SK-N-SH treated with all-trans-retinoic acid at 6 μM for 48 hours (cell line): ENCODE data around the gene SORCS1.

ENCODE experiments used
- ATAC-seq: fragments of 200-7000 bp; cut with Tn5 transposase; 3 replicates; pipeline ENCODE4 v1.9.1; 2020; ENCODE audit warnings: mild to moderate bottlenecking, moderate library complexity
- ARNTL ChIP-seq: fragments of 450-650 bp; formaldehyde crosslinking; IDR thresholded peaks from 2 replicates; pipeline ENCODE4 v1.5.0; 2020; ENCODE audit warnings: low read depth, mild to moderate bottlenecking, moderate library complexity, borderline replicate concordance
- BACH2 ChIP-seq: fragments of 250-450 bp; sonication (Bioruptor Pico); IDR thresholded peaks from 2 replicates; pipeline ENCODE4 v1.9.0; 2021; ENCODE audit warnings: mild to moderate bottlenecking, borderline replicate concordance
- CSDC2 ChIP-seq: fragments of 250-450 bp; sonication (Bioruptor Pico); IDR thresholded peaks from 2 replicates; pipeline ENCODE4 v1.5.0; 2020; ENCODE audit warnings: mild to moderate bottlenecking, moderate library complexity
- CSRNP3 ChIP-seq: fragments of 250-450 bp; sonication (Bioruptor Pico); IDR thresholded peaks from 2 replicates; pipeline ENCODE4 v1.5.1; 2021; ENCODE audit warnings: mild to moderate bottlenecking, moderate library complexity
- ESRRG ChIP-seq: fragments of 250-450 bp; sonication (Bioruptor Pico); IDR thresholded peaks from 2 replicates; pipeline ENCODE4 v1.6.1; 2021; ENCODE audit warnings: mild to moderate bottlenecking
- GLIS3 ChIP-seq: fragments of 250-450 bp; sonication (Bioruptor Pico); IDR thresholded peaks from 2 replicates; pipeline ENCODE4 v1.5.0; 2020; ENCODE audit warnings: mild to moderate bottlenecking, moderate library complexity
- ISL1 ChIP-seq: fragments of 250-450 bp; sonication (Bioruptor Pico); IDR thresholded peaks from 2 replicates; pipeline ENCODE4 v2.1.2; 2022; ENCODE audit warnings: mild to moderate bottlenecking, moderate library complexity
- OSR1 ChIP-seq: fragments of 250-450 bp; sonication (Bioruptor Pico); IDR thresholded peaks from 2 replicates; pipeline ENCODE4 v1.8.0; 2022; ENCODE audit warnings: moderate library complexity, mild to moderate bottlenecking, inconsistent platforms
- PATZ1 ChIP-seq: fragments of 250-450 bp; sonication (Bioruptor Pico); IDR thresholded peaks from 2 replicates; pipeline ENCODE4 v1.8.0; 2020; ENCODE audit warnings: mild to moderate bottlenecking, moderate library complexity, borderline replicate concordance
- PPARA ChIP-seq: fragments of 250-450 bp; sonication (Bioruptor Pico); IDR thresholded peaks from 2 replicates; pipeline ENCODE4 v1.5.0; 2020; ENCODE audit warnings: mild to moderate bottlenecking, borderline replicate concordance
- RARB ChIP-seq: fragments of 250-450 bp; sonication (Bioruptor Pico); IDR thresholded peaks from 2 replicates; pipeline ENCODE4 v1.8.0; 2021; ENCODE audit warnings: mild to moderate bottlenecking, moderate library complexity
- SNAI2 ChIP-seq: fragments of 250-450 bp; sonication (Bioruptor Pico); IDR thresholded peaks from 2 replicates; pipeline ENCODE4 v1.5.0; 2020; ENCODE audit warnings: mild to moderate bottlenecking, moderate library complexity
- TCF4 ChIP-seq: fragments of 250-450 bp; sonication (Bioruptor Pico); IDR thresholded peaks from 2 replicates; pipeline ENCODE4 v1.8.0; 2021; ENCODE audit warnings: mild to moderate bottlenecking, moderate library complexity, borderline replicate concordance
- ZC3H10 ChIP-seq: fragments of 250-450 bp; sonication (Bioruptor Pico); IDR thresholded peaks from 2 replicates; pipeline ENCODE4 v1.5.1; 2021; ENCODE audit warnings: mild to moderate bottlenecking, moderate library complexity
- ZFP3 ChIP-seq: fragments of 250-450 bp; sonication (Bioruptor Pico); IDR thresholded peaks from 2 replicates; pipeline ENCODE4 v1.5.0; 2020; ENCODE audit warnings: mild to moderate bottlenecking, moderate library complexity
- ZFP30 ChIP-seq: fragments of 450-650 bp; formaldehyde crosslinking; IDR thresholded peaks from 2 replicates; pipeline ENCODE4 v1.5.0; 2022; ENCODE audit warnings: mild to moderate bottlenecking, moderate library complexity
- ZNF70 ChIP-seq: fragments of 450-650 bp; formaldehyde crosslinking; IDR thresholded peaks from 2 replicates; pipeline ENCODE4 v1.5.0; 2020; ENCODE audit warnings: mild to moderate bottlenecking, moderate library complexity
- ZNF8 ChIP-seq: fragments of 450-650 bp; formaldehyde crosslinking; IDR thresholded peaks from 2 replicates; pipeline ENCODE4 v1.5.0; 2020; ENCODE audit warnings: mild to moderate bottlenecking, moderate library complexity
- TF ChIP-seq, protein P1 (sequence below): fragments of 250-450 bp; sonication (Bioruptor Pico); IDR thresholded peaks from 2 replicates; pipeline ENCODE4 v1.5.1; 2020; ENCODE audit warnings: low read depth, mild to moderate bottlenecking, moderate library complexity
- TF ChIP-seq, protein P2 (sequence below): fragments of 250-450 bp; sonication (Bioruptor Pico); IDR thresholded peaks from 2 replicates; pipeline ENCODE4 v1.8.0; 2021; ENCODE audit warnings: low read depth, mild to moderate bottlenecking, moderate library complexity, borderline replicate concordance
- TF ChIP-seq, protein P3 (sequence below): fragments of 250-450 bp; sonication (Bioruptor Pico); IDR thresholded peaks from 2 replicates; pipeline ENCODE4 v1.5.0; 2020; ENCODE audit warnings: mild to moderate bottlenecking, moderate library complexity

SORCS1 gene

GRCh38 chr10:107058331-107058730 lies 106.2 kb downstream of the SORCS1 start:
- ATAC-seq, result no peak
- TF ChIP-seq, protein P1, sequence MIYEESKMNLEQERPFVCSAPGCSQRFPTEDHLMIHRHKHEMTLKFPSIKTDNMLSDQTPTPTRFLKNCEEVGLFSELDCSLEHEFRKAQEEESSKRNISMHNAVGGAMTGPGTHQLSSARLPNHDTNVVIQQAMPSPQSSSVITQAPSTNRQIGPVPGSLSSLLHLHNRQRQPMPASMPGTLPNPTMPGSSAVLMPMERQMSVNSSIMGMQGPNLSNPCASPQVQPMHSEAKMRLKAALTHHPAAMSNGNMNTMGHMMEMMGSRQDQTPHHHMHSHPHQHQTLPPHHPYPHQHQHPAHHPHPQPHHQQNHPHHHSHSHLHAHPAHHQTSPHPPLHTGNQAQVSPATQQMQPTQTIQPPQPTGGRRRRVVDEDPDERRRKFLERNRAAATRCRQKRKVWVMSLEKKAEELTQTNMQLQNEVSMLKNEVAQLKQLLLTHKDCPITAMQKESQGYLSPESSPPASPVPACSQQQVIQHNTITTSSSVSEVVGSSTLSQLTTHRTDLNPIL, result no peak
- TF ChIP-seq SNAI2 (CRISPR knock-in tag) (no peak), ARNTL (CRISPR knock-in tag) (no peak), OSR1 (CRISPR knock-in tag) (no peak), ZFP30 (CRISPR knock-in tag) (no peak), ESRRG (CRISPR knock-in tag) (no peak), TCF4 (CRISPR knock-in tag) (no peak), CSRNP3 (CRISPR knock-in tag) (no peak), ZFP3 (CRISPR knock-in tag) (no peak), ZC3H10 (CRISPR knock-in tag) (no peak), CSDC2 (CRISPR knock-in tag) (no peak), ZNF70 (no peak), ISL1 (CRISPR knock-in tag) (no peak), RARB (CRISPR knock-in tag) (no peak)
- TF ChIP-seq, protein P2, sequence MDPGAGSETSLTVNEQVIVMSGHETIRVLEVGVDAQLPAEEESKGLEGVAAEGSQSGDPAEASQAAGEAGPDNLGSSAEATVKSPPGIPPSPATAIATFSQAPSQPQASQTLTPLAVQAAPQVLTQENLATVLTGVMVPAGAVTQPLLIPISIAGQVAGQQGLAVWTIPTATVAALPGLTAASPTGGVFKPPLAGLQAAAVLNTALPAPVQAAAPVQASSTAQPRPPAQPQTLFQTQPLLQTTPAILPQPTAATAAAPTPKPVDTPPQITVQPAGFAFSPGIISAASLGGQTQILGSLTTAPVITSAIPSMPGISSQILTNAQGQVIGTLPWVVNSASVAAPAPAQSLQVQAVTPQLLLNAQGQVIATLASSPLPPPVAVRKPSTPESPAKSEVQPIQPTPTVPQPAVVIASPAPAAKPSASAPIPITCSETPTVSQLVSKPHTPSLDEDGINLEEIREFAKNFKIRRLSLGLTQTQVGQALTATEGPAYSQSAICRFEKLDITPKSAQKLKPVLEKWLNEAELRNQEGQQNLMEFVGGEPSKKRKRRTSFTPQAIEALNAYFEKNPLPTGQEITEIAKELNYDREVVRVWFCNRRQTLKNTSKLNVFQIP, result no peak
- TF ChIP-seq, protein P3, sequence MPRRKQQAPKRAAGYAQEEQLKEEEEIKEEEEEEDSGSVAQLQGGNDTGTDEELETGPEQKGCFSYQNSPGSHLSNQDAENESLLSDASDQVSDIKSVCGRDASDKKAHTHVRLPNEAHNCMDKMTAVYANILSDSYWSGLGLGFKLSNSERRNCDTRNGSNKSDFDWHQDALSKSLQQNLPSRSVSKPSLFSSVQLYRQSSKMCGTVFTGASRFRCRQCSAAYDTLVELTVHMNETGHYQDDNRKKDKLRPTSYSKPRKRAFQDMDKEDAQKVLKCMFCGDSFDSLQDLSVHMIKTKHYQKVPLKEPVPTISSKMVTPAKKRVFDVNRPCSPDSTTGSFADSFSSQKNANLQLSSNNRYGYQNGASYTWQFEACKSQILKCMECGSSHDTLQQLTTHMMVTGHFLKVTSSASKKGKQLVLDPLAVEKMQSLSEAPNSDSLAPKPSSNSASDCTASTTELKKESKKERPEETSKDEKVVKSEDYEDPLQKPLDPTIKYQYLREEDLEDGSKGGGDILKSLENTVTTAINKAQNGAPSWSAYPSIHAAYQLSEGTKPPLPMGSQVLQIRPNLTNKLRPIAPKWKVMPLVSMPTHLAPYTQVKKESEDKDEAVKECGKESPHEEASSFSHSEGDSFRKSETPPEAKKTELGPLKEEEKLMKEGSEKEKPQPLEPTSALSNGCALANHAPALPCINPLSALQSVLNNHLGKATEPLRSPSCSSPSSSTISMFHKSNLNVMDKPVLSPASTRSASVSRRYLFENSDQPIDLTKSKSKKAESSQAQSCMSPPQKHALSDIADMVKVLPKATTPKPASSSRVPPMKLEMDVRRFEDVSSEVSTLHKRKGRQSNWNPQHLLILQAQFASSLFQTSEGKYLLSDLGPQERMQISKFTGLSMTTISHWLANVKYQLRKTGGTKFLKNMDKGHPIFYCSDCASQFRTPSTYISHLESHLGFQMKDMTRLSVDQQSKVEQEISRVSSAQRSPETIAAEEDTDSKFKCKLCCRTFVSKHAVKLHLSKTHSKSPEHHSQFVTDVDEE (CRISPR knock-in tag), result no peak

DNA sequence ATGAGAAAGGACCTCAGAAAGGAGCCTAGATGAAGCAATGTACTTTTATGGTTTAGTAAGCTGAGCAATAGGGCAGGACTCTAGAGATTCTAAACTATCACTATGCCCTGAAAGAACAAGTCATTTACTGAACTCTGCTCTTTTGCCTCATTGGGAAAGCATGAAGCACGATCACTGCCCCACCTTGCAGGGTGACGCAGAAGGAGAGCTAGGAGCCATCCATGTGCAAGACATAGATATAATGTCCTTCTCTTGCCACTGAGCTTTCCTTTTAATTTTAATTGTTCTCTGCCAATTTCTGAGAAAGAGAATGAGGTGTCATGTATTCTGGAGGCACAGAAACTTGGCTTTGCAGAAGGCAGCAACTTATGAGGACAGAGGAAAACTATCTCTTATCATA lies 108.3 kb downstream of the SORCS1 start:
- TF ChIP-seq ISL1 (CRISPR knock-in tag) (no peak), PPARA (CRISPR knock-in tag) (no peak), PATZ1 (no peak), ZFP30 (CRISPR knock-in tag) (no peak), TCF4 (CRISPR knock-in tag) (no peak), GLIS3 (no peak), SNAI2 (CRISPR knock-in tag) (no peak), ZNF8 (CRISPR knock-in tag) (no peak), ZC3H10 (CRISPR knock-in tag) (no peak), BACH2 (no peak), ZNF70 (no peak)
- TF ChIP-seq, protein P2, result no peak
- TF ChIP-seq, protein P3 (CRISPR knock-in tag), result no peak
- TF ChIP-seq, protein P1, result no peak
- ATAC-seq, result no peak
